LNCaP clone FGC (cell line): ENCODE data around the gene CBLIF.

Experiments used
- DNase-seq: peaks from one replicate; pipeline ENCODE4 v3.0.0-alpha.2; 2011; ENCODE audit warnings: low read depth
- H3K4me3 ChIP-seq: 2 replicates; pipeline ENCODE4 v1.5.1; 2011; ENCODE audit warnings: mild to moderate bottlenecking, low read depth, low read length, control low read depth
- TF ChIP-seq, protein P1 (sequence below): IDR thresholded peaks from 2 replicates; pipeline ENCODE4 v1.5.1; 2012; ENCODE audit warnings: mild to moderate bottlenecking; ENCODE audit not compliant: control insufficient read depth, insufficient read depth; ENCODE audit errors: extremely low read depth

CBLIF gene

GRCh38 chr11:59877784-59878183 lies 32.5 kb upstream of the CBLIF start:
- no peak for DNase-seq
- TF ChIP-seq, protein P1, sequence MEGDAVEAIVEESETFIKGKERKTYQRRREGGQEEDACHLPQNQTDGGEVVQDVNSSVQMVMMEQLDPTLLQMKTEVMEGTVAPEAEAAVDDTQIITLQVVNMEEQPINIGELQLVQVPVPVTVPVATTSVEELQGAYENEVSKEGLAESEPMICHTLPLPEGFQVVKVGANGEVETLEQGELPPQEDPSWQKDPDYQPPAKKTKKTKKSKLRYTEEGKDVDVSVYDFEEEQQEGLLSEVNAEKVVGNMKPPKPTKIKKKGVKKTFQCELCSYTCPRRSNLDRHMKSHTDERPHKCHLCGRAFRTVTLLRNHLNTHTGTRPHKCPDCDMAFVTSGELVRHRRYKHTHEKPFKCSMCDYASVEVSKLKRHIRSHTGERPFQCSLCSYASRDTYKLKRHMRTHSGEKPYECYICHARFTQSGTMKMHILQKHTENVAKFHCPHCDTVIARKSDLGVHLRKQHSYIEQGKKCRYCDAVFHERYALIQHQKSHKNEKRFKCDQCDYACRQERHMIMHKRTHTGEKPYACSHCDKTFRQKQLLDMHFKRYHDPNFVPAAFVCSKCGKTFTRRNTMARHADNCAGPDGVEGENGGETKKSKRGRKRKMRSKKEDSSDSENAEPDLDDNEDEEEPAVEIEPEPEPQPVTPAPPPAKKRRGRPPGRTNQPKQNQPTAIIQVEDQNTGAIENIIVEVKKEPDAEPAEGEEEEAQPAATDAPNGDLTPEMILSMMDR = no peak
- no peak overlapping the region for H3K4me3 ChIP-seq

DNA sequence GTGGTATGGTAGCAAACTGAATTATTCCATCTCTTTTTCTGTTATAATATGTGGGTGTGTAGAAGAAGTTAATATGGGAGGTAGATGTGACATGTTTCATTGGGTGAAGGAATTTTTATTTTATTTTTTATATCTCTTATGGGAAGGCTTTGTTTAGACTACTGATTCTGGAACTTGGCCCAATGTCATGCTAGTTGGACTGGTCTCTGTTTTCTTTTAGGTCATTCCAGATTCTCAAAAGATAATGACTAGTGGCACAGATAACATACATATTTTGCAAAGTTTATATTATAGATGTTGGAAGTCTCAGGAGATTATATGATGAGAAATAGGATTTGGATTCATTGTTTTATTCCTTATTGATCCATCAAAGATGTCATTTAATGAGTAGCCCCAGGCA lies 32.0 kb upstream of the CBLIF start:
- peak; percentile 7 for DNase-seq
- TF ChIP-seq, protein P1 = no peak
- no peak overlapping the region for H3K4me3 ChIP-seq

DNA sequence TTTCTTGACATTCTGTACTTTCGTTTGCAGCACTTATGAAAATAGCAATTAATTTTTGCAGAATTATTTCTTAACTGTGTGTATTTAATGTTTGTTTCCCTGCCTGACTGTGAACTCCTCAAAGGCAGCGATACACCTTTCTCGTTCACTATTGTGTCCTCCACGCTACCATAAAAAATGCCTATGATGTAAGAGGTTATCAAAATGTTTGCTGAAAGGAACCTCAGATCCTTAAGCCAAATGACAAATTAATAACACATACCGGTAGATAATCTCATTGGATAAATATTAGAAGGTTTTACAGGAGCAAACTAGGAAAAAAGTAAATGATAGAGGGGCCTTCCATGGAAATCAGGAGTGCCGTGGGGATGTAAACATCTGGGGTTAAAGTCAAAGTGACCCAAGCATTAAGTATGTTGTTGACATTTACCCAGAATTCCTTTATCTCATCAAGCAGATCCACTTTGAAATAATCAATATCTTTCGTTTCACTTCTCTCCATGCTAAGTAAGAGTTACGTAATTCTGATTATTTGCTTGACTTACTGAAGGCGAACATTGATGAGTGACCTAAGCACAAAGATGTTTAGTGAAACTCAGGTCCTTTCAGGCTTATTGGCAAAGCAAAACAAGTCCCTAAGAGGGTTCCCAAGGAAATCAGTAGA lies 30.7 kb upstream of the CBLIF start:
- DNase-seq = no peak
- TF ChIP-seq, protein P1 = no peak
- no peak overlapping the region for H3K4me3 ChIP-seq

DNA sequence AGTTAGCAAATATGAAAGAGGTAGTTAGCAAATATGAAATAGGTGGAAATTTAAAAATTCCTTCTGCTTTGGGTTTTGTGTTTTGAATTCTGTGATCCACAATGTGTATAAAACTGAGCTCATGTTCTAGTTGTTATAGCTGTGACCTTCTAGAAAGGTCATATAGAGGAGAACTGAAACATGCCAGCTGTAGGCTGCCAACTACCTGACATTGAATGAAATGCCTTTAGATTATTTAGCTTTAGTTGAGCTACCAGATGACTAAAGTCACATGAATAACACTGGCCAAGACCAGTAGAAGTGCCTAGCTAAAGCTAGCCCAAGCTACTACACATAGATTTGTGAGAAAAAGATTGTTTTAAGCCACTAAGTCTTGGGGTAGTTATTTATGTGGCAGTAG lies 26.8 kb upstream of the CBLIF start:
- H3K4me3 ChIP-seq = no peak overlapping the region
- TF ChIP-seq, protein P1 = no peak
- DNase-seq = no peak

DNA sequence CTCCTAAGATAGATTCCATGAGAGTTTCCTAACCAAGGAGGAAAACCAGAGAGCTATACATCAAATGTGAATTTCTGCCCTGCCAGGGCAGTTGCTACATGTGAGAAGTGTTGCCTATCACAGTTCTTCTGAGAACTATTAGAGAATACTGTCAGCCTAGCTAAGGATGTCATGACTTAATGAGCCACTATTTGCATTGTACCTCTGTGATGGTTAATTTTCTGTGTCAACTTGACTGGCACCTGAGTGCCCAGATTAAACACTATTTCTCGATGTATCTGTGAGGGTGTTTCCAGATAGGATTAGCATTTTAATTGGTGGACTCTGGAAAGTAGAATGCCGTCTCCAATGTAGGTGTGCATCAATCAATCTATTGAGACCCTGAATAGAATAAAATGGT lies 22.6 kb upstream of the CBLIF start:
- TF ChIP-seq, protein P1 = no peak
- H3K4me3 ChIP-seq = no peak overlapping the region
- no peak for DNase-seq

DNA sequence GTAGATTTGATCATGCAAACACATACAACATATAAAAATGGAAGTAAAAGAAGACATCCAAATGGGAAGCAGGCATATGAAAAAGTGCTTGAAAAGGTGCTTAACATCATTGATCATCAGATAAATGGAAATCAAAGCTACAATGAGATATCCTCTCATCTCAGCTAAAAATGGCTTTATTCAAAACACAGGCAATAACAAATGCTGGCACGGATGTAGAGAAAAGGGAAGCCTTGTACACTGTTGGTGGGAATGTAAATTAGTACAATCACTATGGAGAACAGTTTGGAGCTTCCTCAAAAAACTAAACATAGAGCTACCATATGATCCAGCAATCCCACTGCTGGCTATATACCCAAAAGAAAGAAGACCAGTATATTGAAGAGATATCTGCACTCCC lies 21.5 kb upstream of the CBLIF start:
- DNase-seq = no peak
- TF ChIP-seq, protein P1 = no peak
- H3K4me3 ChIP-seq = no peak overlapping the region

GRCh38 chr11:59866397-59866796 lies 21.1 kb upstream of the CBLIF start, which contains the start of gene TCN1:
TCN1 (minus strand) TSS chr11:59866487; CDS start chr11:59866470, 17 bp downstream.
- TF ChIP-seq, protein P1 = no peak
- H3K4me3 ChIP-seq = no peak within 1 kb of the TSS
- DNase-seq = peak; percentile 25
